Measurements from ENCODE around the gene STK10. TPM values are rescaled to one million over a fixed set of nuclear protein-coding genes. Genes with fewer than 3 reads are reported as not detected.

The STK10 gene
- total and polyA plus RNA-seq, 2 experiments from 2014 or later = 7.5 to 17.8 TPM

DNA sequence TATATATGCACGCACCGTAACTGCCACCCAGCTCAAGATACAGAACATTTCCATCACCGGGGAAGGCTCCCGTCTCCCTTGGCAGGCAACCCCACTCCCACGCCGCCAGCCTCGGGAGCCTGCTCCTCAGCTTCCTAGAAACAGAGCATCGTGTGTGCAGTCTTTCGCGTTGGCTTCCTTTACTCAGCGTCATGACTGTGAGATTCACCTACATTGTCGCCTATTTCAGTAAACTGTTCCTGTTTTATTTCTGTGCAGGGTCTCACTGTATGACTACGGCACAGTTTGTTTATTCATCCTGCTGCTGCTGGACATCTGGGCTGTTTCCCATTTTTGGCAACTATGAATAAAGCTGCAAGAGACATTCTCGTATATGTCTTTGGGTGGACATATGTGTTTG is 90.7 kb downstream of the STK10 start (continued):
- TF ChIP-seq, protein P1, sequence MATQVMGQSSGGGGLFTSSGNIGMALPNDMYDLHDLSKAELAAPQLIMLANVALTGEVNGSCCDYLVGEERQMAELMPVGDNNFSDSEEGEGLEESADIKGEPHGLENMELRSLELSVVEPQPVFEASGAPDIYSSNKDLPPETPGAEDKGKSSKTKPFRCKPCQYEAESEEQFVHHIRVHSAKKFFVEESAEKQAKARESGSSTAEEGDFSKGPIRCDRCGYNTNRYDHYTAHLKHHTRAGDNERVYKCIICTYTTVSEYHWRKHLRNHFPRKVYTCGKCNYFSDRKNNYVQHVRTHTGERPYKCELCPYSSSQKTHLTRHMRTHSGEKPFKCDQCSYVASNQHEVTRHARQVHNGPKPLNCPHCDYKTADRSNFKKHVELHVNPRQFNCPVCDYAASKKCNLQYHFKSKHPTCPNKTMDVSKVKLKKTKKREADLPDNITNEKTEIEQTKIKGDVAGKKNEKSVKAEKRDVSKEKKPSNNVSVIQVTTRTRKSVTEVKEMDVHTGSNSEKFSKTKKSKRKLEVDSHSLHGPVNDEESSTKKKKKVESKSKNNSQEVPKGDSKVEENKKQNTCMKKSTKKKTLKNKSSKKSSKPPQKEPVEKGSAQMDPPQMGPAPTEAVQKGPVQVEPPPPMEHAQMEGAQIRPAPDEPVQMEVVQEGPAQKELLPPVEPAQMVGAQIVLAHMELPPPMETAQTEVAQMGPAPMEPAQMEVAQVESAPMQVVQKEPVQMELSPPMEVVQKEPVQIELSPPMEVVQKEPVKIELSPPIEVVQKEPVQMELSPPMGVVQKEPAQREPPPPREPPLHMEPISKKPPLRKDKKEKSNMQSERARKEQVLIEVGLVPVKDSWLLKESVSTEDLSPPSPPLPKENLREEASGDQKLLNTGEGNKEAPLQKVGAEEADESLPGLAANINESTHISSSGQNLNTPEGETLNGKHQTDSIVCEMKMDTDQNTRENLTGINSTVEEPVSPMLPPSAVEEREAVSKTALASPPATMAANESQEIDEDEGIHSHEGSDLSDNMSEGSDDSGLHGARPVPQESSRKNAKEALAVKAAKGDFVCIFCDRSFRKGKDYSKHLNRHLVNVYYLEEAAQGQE (IDR thresholded peaks at IDR 0.05; ENCODE audit: unreplicated experiment) = no peak
- TF ChIP-seq ZNF331 (CRISPR knock-in tag; IDR thresholded peaks at IDR 0.05; ENCODE audit: low read depth) = no peak

DNA sequence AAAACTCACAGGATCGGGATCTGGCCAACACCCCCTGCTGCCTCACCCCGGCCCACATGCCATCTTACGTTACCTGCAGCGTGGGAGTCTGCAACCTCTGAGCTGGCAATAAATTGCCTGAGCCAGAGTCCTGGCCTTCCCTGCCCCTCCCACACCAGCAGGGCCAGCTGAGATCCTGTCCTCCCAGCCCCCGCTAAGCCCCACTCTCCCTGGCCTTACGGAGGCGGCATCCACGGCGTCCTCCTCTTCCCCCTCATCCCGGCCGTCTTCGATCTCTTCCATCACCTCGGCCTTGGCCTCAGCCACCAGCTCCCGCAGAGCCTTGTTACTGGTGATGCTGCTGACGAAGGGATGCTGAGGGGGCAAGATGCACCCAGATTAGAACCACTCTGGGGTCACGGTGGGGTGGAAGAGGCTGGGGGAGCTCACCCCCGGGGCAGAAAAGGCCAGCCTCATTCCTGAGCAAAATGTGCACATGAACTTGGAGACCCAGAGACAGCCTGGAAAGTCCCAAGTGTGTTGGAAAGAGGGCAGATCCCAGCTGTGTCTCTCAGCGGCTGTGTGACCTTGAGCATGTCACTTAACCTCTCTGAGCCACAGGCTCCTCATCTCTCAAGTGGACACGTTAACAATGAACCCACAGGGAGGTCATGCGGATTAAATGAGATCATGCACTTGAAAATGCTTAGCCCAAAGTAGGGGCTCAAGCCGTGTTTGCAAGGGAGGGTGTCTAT is 91.7 kb downstream of the STK10 start:
- Histone ChIP-seq H3K27ac (ENCODE audit: low read depth) (no peak overlapping the region), H3K4me2 (no peak overlapping the region), H3K36me3 (ENCODE audit: insufficient read depth) (no peaks in the 10 kb centered on the region), H3K4me1 (ENCODE audit: insufficient read depth) (peaks cover 6% of the 10 kb centered on the region; the same call in 1 of the 2 replicates), H3K27me3 (ENCODE audit: insufficient read depth) (no peaks in the 10 kb centered on the region), H3K4me3 (no peak overlapping the region), H3F3A (replicated peaks; ENCODE audit: low read depth) (0 out of 2 replicates have a peak, but pooled peaks cover 3% of the 10 kb centered on the region), H2AFZ (no peak overlapping the region), H3K79me2 (replicated peaks; ENCODE audit: insufficient read depth) (no peaks in the 10 kb centered on the region), H4K20me1 (replicated peaks; ENCODE audit: insufficient read depth) (no peaks in the 10 kb centered on the region; the same call in 1 of the 2 replicates), H3K9me2 (ENCODE audit: insufficient read depth) (peaks cover 3% of the 10 kb centered on the region; the same call in 1 of the 2 replicates)
- H3K27me3 Mint-ChIP-seq (ENCODE audit: insufficient read depth, low read depth, poor library complexity) = peaks cover 1% of the 10 kb centered on the region
- DNase-seq (ENCODE audit: low spot score) (no peak), ATAC-seq (peak; percentile 47)
- no peak overlapping the region for H3K27ac Mint-ChIP-seq
- H3K4me3 Mint-ChIP-seq = no peak overlapping the region
- no peaks in the 10 kb centered on the region for H3K9me3 Mint-ChIP-seq
- H3K36me3 Mint-ChIP-seq (ENCODE audit: low read depth) = no peaks in the 10 kb centered on the region; the same call in 1 of the 3 replicates
- H3K4me1 Mint-ChIP-seq = peaks cover 13% of the 10 kb centered on the region; the same call in 2 of the 3 replicates
- TF ChIP-seq JUNB (IDR thresholded peaks at IDR 0.05; ENCODE audit: unreplicated experiment) (no peak), EZH2phosphoT487 (IDR thresholded peaks at IDR 0.05; ENCODE audit: unreplicated experiment) (no peak), POLR2AphosphoS5 (IDR thresholded peaks at IDR 0.05; ENCODE audit: low read depth) (no peak), STAT1 (IDR thresholded peaks at IDR 0.05; ENCODE audit: unreplicated experiment) (no peak), EZH2 (IDR thresholded peaks at IDR 0.05; ENCODE audit: low read depth, unreplicated experiment) (no peak), CREB1 (CRISPR knock-in tag; IDR thresholded peaks at IDR 0.05; ENCODE audit: low read depth) (no peak), ZNF331 (CRISPR knock-in tag; IDR thresholded peaks at IDR 0.05; ENCODE audit: low read depth) (no peak), ZNF114 (CRISPR knock-in tag; IDR thresholded peaks at IDR 0.05) (no peak), NANOG (IDR thresholded peaks at IDR 0.05; ENCODE audit: borderline replicate concordance) (no peak)
- TF ChIP-seq, protein P2, sequence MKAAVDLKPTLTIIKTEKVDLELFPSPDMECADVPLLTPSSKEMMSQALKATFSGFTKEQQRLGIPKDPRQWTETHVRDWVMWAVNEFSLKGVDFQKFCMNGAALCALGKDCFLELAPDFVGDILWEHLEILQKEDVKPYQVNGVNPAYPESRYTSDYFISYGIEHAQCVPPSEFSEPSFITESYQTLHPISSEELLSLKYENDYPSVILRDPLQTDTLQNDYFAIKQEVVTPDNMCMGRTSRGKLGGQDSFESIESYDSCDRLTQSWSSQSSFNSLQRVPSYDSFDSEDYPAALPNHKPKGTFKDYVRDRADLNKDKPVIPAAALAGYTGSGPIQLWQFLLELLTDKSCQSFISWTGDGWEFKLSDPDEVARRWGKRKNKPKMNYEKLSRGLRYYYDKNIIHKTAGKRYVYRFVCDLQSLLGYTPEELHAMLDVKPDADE (IDR thresholded peaks at IDR 0.05) = no peak
- TF ChIP-seq, protein P1 (IDR thresholded peaks at IDR 0.05; ENCODE audit: unreplicated experiment) = no peak
